ENCODE results near the gene EPAS1.

Gene EPAS1

GRCh38 chr2:46308629-46309028 lies 11.4 kb downstream of the EPAS1 start:
- Histone ChIP-seq H3K27me3 (ENCODE audit: insufficient read depth, low read length) (no peaks in the 10 kb centered on the region), H2AFZ (ENCODE audit: low read length, unreplicated experiment) (no peak overlapping the region), H3K79me2 (ENCODE audit: control insufficient read depth, insufficient read depth, low read length, unreplicated experiment) (peaks cover 88% of the 10 kb centered on the region), H3K36me3 (ENCODE audit: insufficient read depth, low read length) (0 out of 2 replicates have a peak, but pooled peaks cover 10% of the 10 kb centered on the region), H3K4me1 (ENCODE audit: control insufficient read depth, insufficient read depth, low read length, unreplicated experiment) (peaks cover 83% of the 10 kb centered on the region), H3K4me3 (ENCODE audit: low read depth, low read length) (no peak overlapping the region), H3K27ac (ENCODE audit: low read depth, low read length) (peak overlapping the region; percentile 87; the same call in 1 of the 2 replicates)

DNA sequence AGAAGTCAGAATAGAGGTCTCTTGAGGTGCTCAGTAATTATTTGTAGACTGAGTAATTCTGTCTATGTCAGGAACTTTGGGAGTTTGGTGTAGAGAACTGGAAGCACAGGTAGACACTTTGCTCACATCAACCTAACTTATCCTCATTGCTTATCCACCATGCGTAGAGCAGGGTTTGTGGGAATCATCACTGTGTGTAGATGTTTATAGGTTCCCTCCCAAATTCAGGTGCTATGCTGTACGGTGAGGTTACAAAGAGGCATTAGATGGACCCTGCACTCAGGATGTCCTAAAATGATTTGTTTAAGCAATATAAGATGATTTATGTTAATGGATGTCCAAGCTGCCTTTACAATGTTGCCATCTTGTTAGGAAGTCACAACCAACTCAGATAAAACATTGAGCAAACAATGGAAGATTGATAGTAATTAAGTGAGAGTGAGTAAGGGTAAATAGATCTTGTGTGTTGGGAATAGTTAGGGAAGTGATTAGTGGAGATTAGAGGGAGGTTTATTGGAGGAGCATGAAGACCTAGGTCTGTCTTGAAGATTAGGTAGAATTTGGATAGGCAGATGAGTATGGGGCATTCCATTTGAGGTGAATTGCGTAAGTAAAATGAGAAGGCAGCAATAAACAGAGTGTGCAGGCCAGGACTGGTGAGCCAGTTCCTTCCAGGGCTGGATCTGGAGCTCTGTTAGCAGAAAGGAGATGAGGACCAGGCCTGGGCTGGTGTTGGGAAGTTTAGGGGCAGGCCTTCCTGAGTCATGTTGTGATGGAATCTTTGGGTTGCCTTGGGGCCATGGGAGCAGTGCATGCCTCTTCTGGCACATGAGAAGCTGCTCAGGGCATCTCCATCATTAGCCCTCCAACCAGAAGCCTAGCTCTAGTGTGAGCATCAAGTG lies 12.1 kb downstream of the EPAS1 start:
- Histone ChIP-seq H3K4me3 (ENCODE audit: low read depth, low read length) (no peak overlapping the region), H3K79me2 (ENCODE audit: control insufficient read depth, insufficient read depth, low read length, unreplicated experiment) (peaks cover 89% of the 10 kb centered on the region), H3K4me1 (ENCODE audit: control insufficient read depth, insufficient read depth, low read length, unreplicated experiment) (peaks cover 83% of the 10 kb centered on the region), H3K27me3 (ENCODE audit: insufficient read depth, low read length) (no peaks in the 10 kb centered on the region), H3K27ac (ENCODE audit: low read depth, low read length) (peak overlapping the region; percentile 87), H2AFZ (ENCODE audit: low read length, unreplicated experiment) (no peak overlapping the region), H3K36me3 (ENCODE audit: insufficient read depth, low read length) (0 out of 2 replicates have a peak, but pooled peaks cover 10% of the 10 kb centered on the region)

- Histone ChIP-seq H3K79me2 (ENCODE audit: control insufficient read depth, insufficient read depth, low read length, unreplicated experiment) (peaks cover 83% of the 10 kb centered on the region), H3K36me3 (ENCODE audit: insufficient read depth, low read length) (no peaks in the 10 kb centered on the region), H3K4me1 (ENCODE audit: control insufficient read depth, insufficient read depth, low read length, unreplicated experiment) (peaks cover 90% of the 10 kb centered on the region), H3K27me3 (ENCODE audit: insufficient read depth, low read length) (no peaks in the 10 kb centered on the region), H3K27ac (ENCODE audit: low read depth, low read length) (peak overlapping the region; percentile 87), H2AFZ (ENCODE audit: low read length, unreplicated experiment) (no peak overlapping the region), H3K4me3 (ENCODE audit: low read depth, low read length) (no peak overlapping the region)
Observed at GRCh38 chr2:46310446-46310845, 13.2 kb downstream of the EPAS1 start.

- H3K79me2 ChIP-seq (ENCODE audit: control insufficient read depth, insufficient read depth, low read length, unreplicated experiment) = peaks cover 73% of the 10 kb centered on the region
- H3K36me3 ChIP-seq (ENCODE audit: insufficient read depth, low read length) = no peaks in the 10 kb centered on the region
- H3K4me1 ChIP-seq (ENCODE audit: control insufficient read depth, insufficient read depth, low read length, unreplicated experiment) = peaks cover 91% of the 10 kb centered on the region
- H3K4me3 ChIP-seq (ENCODE audit: low read depth, low read length) = peak overlapping the region; percentile 30; the same call in 1 of the 2 replicates
- peak overlapping the region; percentile 87 for H3K27ac ChIP-seq (ENCODE audit: low read depth, low read length)
- no peak overlapping the region for H2AFZ ChIP-seq (ENCODE audit: low read length, unreplicated experiment)
- H3K27me3 ChIP-seq (ENCODE audit: insufficient read depth, low read length) = no peaks in the 10 kb centered on the region
Observed at GRCh38 chr2:46311651-46312223, 14.5 kb downstream of the EPAS1 start.

- H2AFZ ChIP-seq (ENCODE audit: low read length, unreplicated experiment) = no peak overlapping the region
- peaks cover 92% of the 10 kb centered on the region for H3K4me1 ChIP-seq (ENCODE audit: control insufficient read depth, insufficient read depth, low read length, unreplicated experiment)
- peaks cover 3% of the 10 kb centered on the region; the same call in 1 of the 2 replicates for H3K36me3 ChIP-seq (ENCODE audit: insufficient read depth, low read length)
- H3K4me3 ChIP-seq (ENCODE audit: low read depth, low read length) = no peak overlapping the region
- H3K27me3 ChIP-seq (ENCODE audit: insufficient read depth, low read length) = no peaks in the 10 kb centered on the region
- H3K27ac ChIP-seq (ENCODE audit: low read depth, low read length) = peak overlapping the region; percentile 87; the same call in 1 of the 2 replicates
- peaks cover 73% of the 10 kb centered on the region for H3K79me2 ChIP-seq (ENCODE audit: control insufficient read depth, insufficient read depth, low read length, unreplicated experiment)
Observed at GRCh38 chr2:46313063-46313462, 15.9 kb downstream of the EPAS1 start.

DNA sequence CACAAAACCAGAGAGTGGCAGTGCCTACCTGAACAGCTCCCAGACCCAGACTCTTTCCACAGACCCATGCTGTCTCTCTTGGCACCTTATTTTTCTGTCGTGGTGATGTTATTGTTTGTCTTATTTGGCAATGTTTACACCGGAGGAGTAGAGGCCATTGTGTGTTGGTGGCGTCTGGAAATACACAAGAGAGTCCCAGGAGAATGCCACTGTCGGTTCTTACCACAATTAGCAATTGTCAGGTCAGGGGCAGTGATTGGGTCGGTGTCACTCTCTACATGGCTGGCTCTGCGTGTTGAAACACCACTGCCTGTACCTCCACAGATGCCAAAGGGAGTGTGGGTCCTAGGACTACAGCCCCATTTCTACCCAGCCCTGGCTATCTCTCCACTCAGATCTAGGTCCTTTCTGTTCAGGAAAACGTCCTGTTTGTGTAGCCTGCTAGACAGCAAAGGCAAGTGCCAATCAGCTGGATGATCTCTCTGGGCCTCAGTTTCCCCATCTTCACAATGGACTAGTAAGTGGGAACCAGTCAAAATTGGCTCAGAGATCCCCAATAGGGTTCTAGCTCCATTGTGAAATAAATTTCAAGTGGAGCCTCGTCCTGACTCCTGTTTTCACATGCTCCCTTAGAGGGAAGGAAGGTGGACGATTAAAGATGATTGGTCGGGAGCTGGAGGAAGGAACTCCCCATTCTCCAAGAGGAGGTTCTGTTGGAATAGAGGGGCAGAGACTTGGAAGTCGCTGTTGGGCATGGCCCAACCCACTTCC lies 17.0 kb downstream of the EPAS1 start:
- peak overlapping the region; percentile 97 for H3K27ac ChIP-seq (ENCODE audit: low read depth, low read length)

GRCh38 chr2:46315103-46315890 lies 18.1 kb downstream of the EPAS1 start:
- Histone ChIP-seq H3K27ac (ENCODE audit: low read depth, low read length) (peak overlapping the region; percentile 97), H3K27me3 (ENCODE audit: insufficient read depth, low read length) (no peaks in the 10 kb centered on the region), H3K4me3 (ENCODE audit: low read depth, low read length) (peak overlapping the region; percentile 11; the same call in 1 of the 2 replicates), H3K4me1 (ENCODE audit: control insufficient read depth, insufficient read depth, low read length, unreplicated experiment) (peaks cover 89% of the 10 kb centered on the region), H3K79me2 (ENCODE audit: control insufficient read depth, insufficient read depth, low read length, unreplicated experiment) (peaks cover 75% of the 10 kb centered on the region), H3K36me3 (ENCODE audit: insufficient read depth, low read length) (peaks cover 3% of the 10 kb centered on the region; the same call in 1 of the 2 replicates), H2AFZ (ENCODE audit: low read length, unreplicated experiment) (no peak overlapping the region)

More for the DNA sequence above, 17.0 kb downstream of the EPAS1 start:
- Histone ChIP-seq H3K36me3 (ENCODE audit: insufficient read depth, low read length) (peaks cover 3% of the 10 kb centered on the region; the same call in 1 of the 2 replicates), H2AFZ (ENCODE audit: low read length, unreplicated experiment) (no peak overlapping the region), H3K4me1 (ENCODE audit: control insufficient read depth, insufficient read depth, low read length, unreplicated experiment) (peaks cover 90% of the 10 kb centered on the region), H3K4me3 (ENCODE audit: low read depth, low read length) (peak overlapping the region; percentile 11; the same call in 1 of the 2 replicates), H3K27me3 (ENCODE audit: insufficient read depth, low read length) (no peaks in the 10 kb centered on the region), H3K79me2 (ENCODE audit: control insufficient read depth, insufficient read depth, low read length, unreplicated experiment) (peaks cover 75% of the 10 kb centered on the region)

DNA sequence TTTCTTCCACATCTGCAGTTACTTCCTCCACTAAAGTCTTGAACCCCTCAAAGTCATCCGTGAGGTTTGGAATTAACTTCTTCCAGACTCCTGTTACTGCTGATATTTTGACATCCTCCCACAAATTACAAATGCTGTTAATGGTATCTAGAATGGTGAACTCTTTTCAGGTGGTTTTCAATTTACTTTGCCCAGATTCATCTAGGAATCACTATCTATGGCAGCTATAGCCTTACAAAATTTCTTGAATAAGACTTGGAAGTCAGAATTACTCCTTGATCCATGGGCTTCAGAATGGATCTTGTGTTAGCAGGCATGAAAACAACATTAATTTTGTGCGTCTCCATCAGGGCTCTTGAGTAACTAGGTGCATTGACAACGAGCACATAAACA lies 19.9 kb downstream of the EPAS1 start:
- Histone ChIP-seq H3K27ac (ENCODE audit: low read depth, low read length) (peak overlapping the region; percentile 97), H3K79me2 (ENCODE audit: control insufficient read depth, insufficient read depth, low read length, unreplicated experiment) (peaks cover 79% of the 10 kb centered on the region), H2AFZ (ENCODE audit: low read length, unreplicated experiment) (no peak overlapping the region), H3K27me3 (ENCODE audit: insufficient read depth, low read length) (no peaks in the 10 kb centered on the region), H3K4me3 (ENCODE audit: low read depth, low read length) (peak overlapping the region; percentile 17; the same call in 1 of the 2 replicates), H3K36me3 (ENCODE audit: insufficient read depth, low read length) (peaks cover 3% of the 10 kb centered on the region; the same call in 1 of the 2 replicates), H3K4me1 (ENCODE audit: control insufficient read depth, insufficient read depth, low read length, unreplicated experiment) (peaks cover 83% of the 10 kb centered on the region)

- Histone ChIP-seq H2AFZ (ENCODE audit: low read length, unreplicated experiment) (no peak overlapping the region), H3K27me3 (ENCODE audit: insufficient read depth, low read length) (no peaks in the 10 kb centered on the region), H3K4me1 (ENCODE audit: control insufficient read depth, insufficient read depth, low read length, unreplicated experiment) (peaks cover 76% of the 10 kb centered on the region), H3K36me3 (ENCODE audit: insufficient read depth, low read length) (peaks cover 3% of the 10 kb centered on the region; the same call in 1 of the 2 replicates), H3K4me3 (ENCODE audit: low read depth, low read length) (peak overlapping the region; percentile 68), H3K79me2 (ENCODE audit: control insufficient read depth, insufficient read depth, low read length, unreplicated experiment) (peaks cover 79% of the 10 kb centered on the region), H3K27ac (ENCODE audit: low read depth, low read length) (peak overlapping the region; percentile 97)
Observed at GRCh38 chr2:46318579-46319460, 21.6 kb downstream of the EPAS1 start.
